PC-3 (cell line): ENCODE results near the gene RAG1. TPM values are rescaled to one million over a fixed set of nuclear protein-coding genes. Genes with fewer than 3 reads are reported as not detected.

ENCODE experiments used
- ATAC-seq: fragments of 200-7000 bp; cut with Tn5 transposase; 2 replicates; pipeline ENCODE4 v1.9.1; 2020; ENCODE audit warnings: mild to moderate bottlenecking, moderate library complexity
- BruUV-seq: library from RNA; stranded (reverse); fragments of 400-500 nt; replicated peaks from 2 replicates; lab custom pipeline; 2021; lab: Mats Ljungman, UMichigan
- CTCF ChIA-PET: fragments of 300-600 bp; sonication (Branson Sonifier 250); formaldehyde crosslinking; loops from one replicate; lab custom pipeline; 2022; ENCODE audit warnings: antibody characterized with exemption; lab: Charles Lee
- POLR2A ChIA-PET: fragments of 300-600 bp; sonication (Branson Sonifier 250); formaldehyde crosslinking; loops from one replicate; lab custom pipeline; 2022; ENCODE audit warnings: antibody characterized with exemption; ENCODE audit not compliant: unreplicated experiment; lab: Charles Lee
- DNase-seq: peaks from one replicate; pipeline ENCODE4 v3.0.0-alpha.2; 2015
- H2AFZ ChIP-seq: fragments of 300-600 bp; sonication (generic); 2 replicates; pipeline ENCODE4 v1.6.0; 2016; ENCODE audit warnings: antibody characterized with exemption, low read length
- H3F3A ChIP-seq: fragments of 300-600 bp; sonication (generic); one replicate; pipeline ENCODE4 v1.6.0; 2017; ENCODE audit warnings: antibody characterized with exemption, low read length, control low read depth, mild to moderate bottlenecking; ENCODE audit not compliant: unreplicated experiment
- H3K27ac ChIP-seq: fragments of 300-600 bp; sonication (generic); 2 replicates; pipeline ENCODE4 v1.5.1; 2016; ENCODE audit warnings: mild to moderate bottlenecking, low read length
- H3K27me3 ChIP-seq: fragments of 300-600 bp; sonication (generic); 2 replicates; pipeline ENCODE4 v1.6.1; 2016; ENCODE audit warnings: low read length, mixed read lengths
- H3K36me3 ChIP-seq: fragments of 300-600 bp; sonication (generic); 2 replicates; pipeline ENCODE4 v1.6.1; 2016; ENCODE audit warnings: low read depth, mixed run types, low read length, mixed read lengths
- H3K4me1 ChIP-seq: fragments of 300-600 bp; sonication (generic); 2 replicates; pipeline ENCODE4 v1.5.1; 2016; ENCODE audit warnings: low read length; ENCODE audit not compliant: insufficient read depth
- H3K4me2 ChIP-seq: fragments of 300-600 bp; sonication (generic); 2 replicates; pipeline ENCODE4 v1.6.0; 2016; ENCODE audit warnings: low read length
- H3K4me3 ChIP-seq: fragments of 300-600 bp; sonication (generic); 2 replicates; pipeline ENCODE4 v1.5.1; 2016; ENCODE audit warnings: mild to moderate bottlenecking, low read length, mixed read lengths
- H3K79me2 ChIP-seq: fragments of 300-600 bp; sonication (generic); 2 replicates; pipeline ENCODE4 v1.6.1; 2017; ENCODE audit warnings: low read length, mixed read lengths
- H3K9ac ChIP-seq: fragments of 300-600 bp; sonication (generic); 2 replicates; pipeline ENCODE4 v1.6.0; 2016; ENCODE audit warnings: mild to moderate bottlenecking, low read length
- H3K9me2 ChIP-seq: fragments of 300-600 bp; sonication (generic); replicated peaks from 2 replicates; pipeline ENCODE4 v1.6.1; 2016; ENCODE audit warnings: mixed run types, low read length, mixed read lengths
- H3K9me3 ChIP-seq: fragments of 300-600 bp; sonication (generic); 2 replicates; pipeline ENCODE4 v1.6.1; 2016; ENCODE audit warnings: low read length, mixed read lengths
- H4K20me1 ChIP-seq: fragments of 300-600 bp; sonication (generic); 2 replicates; pipeline ENCODE4 v1.6.1; 2016; ENCODE audit warnings: low read length, mixed read lengths
- CTCF ChIP-seq: fragments of 300-600 bp; sonication (generic); conservative IDR thresholded peaks from 2 replicates; pipeline ENCODE4 v1.5.1; 2017; ENCODE audit warnings: antibody characterized with exemption, low read depth, mild to moderate bottlenecking, low read length
- EZH2 ChIP-seq: fragments of 300-600 bp; sonication (generic); IDR thresholded peaks from one replicate; pipeline ENCODE4 v1.6.1; 2017; ENCODE audit warnings: antibody characterized with exemption, mild to moderate bottlenecking, low read length; ENCODE audit not compliant: unreplicated experiment
- EZH2phosphoT487 ChIP-seq: fragments of 300-600 bp; sonication (generic); IDR thresholded peaks from 2 replicates; pipeline ENCODE4 v1.6.1; 2018; ENCODE audit warnings: mild to moderate bottlenecking, antibody characterized with exemption, low read length, borderline replicate concordance
- intact Hi-C: fragments of 100-400 bp; cut with micrococcal nuclease; formaldehyde crosslinking; loops from 2 replicates; pipeline ENCODE4 v1.9.0; 2023
- total RNA-seq: library from RNA; depleted of rRNA; stranded (reverse); fragments of >200 nt; gene quantifications from 2 replicates; pipeline ENCODE4 v1.2.3, GENCODE V29; 2014

Gene RAG1
- total RNA-seq, 1 experiment from 2014 or later: 0.15 TPM

DNA sequence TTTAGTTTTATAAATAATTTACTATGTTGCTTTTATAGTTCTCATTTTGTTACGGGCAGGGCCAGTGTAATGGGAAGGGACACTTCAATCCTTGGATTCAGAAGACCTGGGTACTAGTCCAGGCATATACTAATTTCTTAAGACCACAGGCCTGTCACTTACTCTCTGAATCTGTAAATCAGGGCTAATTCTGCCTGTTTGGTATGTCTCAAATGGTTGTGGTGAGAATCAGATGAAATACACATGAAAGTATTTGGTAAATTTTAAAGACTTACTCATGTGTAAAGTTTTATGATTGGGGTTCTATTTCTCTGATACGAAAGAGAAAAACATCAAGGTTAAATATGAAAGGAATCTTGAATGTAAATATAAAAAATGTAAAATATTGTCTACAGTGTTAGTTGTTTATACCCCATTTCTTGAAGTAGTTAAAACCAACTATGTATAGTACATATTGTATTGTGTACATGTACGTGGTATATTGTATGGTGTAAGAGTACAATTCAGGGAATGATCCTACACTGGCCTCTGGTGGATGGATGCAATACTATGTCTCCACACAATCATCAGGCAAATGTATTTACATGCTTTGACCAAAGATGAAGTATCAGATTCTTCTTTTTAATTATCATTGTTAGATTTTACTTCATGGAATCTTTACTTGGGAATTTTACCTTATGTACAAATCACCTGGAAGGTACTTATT lies 54.8 kb downstream of the RAG1 start:
- peak; percentile 48 for DNase-seq
- Histone ChIP-seq H3F3A (no peaks in the 10 kb centered on the region), H3K9me3 (no peaks in the 10 kb centered on the region), H3K27ac (no peak overlapping the region), H3K27me3 (no peaks in the 10 kb centered on the region), H3K9ac (no peak overlapping the region), H3K9me2 (no peaks in the 10 kb centered on the region), H4K20me1 (no peaks in the 10 kb centered on the region), H2AFZ (no peak overlapping the region), H3K36me3 (no peaks in the 10 kb centered on the region), H3K4me2 (no peak overlapping the region), H3K4me3 (no peak overlapping the region), H3K4me1 (no peaks in the 10 kb centered on the region), H3K79me2 (no peaks in the 10 kb centered on the region)
- POLR2A ChIA-PET: no interaction called here
- ATAC-seq: peak; percentile 97
- CTCF ChIA-PET: interaction anchor here (1.0 kb wide), 1 partner anchor 58 kb away, joined by 5 read pairs; no protein-coding TSS in a partner anchor
- no peak for TF ChIP-seq EZH2phosphoT487
- no peak for TF ChIP-seq EZH2
- TF ChIP-seq CTCF: peak; percentile 68
- intact Hi-C loops: loop anchor here (1.0 kb wide), 1 partner anchor 58 kb away; no protein-coding TSS in a partner anchor
- no TSS peak for BruUV-seq

- no peaks in the 10 kb centered on the region for H3K4me1 ChIP-seq
- no peaks in the 10 kb centered on the region for H3K9me3 ChIP-seq
- no peaks in the 10 kb centered on the region for H3F3A ChIP-seq
- H3K9me2 ChIP-seq: no peaks in the 10 kb centered on the region
- no peak overlapping the region for H2AFZ ChIP-seq
- ChIA-PET CTCF (interaction anchor here (1.0 kb wide), 1 partner anchor 59 kb away, joined by 5 read pairs; no protein-coding TSS in a partner anchor), POLR2A (no interaction called here)
- no peak overlapping the region for H3K27ac ChIP-seq
- no peaks in the 10 kb centered on the region for H3K79me2 ChIP-seq
- no peaks in the 10 kb centered on the region for H3K36me3 ChIP-seq
- H4K20me1 ChIP-seq: no peaks in the 10 kb centered on the region
- no peak for TF ChIP-seq EZH2
- no peak for TF ChIP-seq EZH2phosphoT487
- no peak for TF ChIP-seq CTCF
- no peak overlapping the region for H3K4me2 ChIP-seq
- DNase-seq (no peak), ATAC-seq (no peak)
- H3K4me3 ChIP-seq: no peak overlapping the region
- H3K27me3 ChIP-seq: no peaks in the 10 kb centered on the region
- H3K9ac ChIP-seq: no peak overlapping the region
- no TSS peak for BruUV-seq
- intact Hi-C loops: no loop called here
These were observed 55.7 kb downstream of the RAG1 start for GRCh38 chr11:36623494-36623893.

DNA sequence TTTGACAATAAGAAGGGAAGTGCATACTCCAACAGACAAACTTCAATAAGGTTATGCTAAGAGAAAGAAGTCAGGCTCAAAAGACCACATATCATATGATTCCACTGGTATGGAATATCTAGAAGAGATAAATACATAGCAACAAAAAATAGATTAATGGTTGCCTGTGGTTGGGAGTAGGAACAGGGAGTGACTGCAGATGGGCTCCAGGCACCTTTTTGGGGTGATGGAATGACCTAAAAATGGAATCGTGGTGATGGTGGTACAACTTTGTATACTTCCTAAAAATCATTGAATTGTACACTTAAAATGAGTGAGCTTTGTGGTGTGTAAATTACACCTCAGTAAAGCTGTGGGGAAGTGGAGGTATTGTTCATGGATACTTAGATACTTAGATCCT lies 59.2 kb downstream of the RAG1 start:
- Histone ChIP-seq H3K9ac (no peak overlapping the region), H3K9me3 (no peaks in the 10 kb centered on the region), H3F3A (no peaks in the 10 kb centered on the region), H3K4me1 (no peaks in the 10 kb centered on the region), H3K4me3 (no peak overlapping the region), H3K79me2 (no peaks in the 10 kb centered on the region), H3K27ac (no peak overlapping the region), H4K20me1 (no peaks in the 10 kb centered on the region), H3K4me2 (no peak overlapping the region), H3K36me3 (no peaks in the 10 kb centered on the region), H3K9me2 (no peaks in the 10 kb centered on the region), H3K27me3 (no peaks in the 10 kb centered on the region), H2AFZ (no peak overlapping the region)
- no peak for TF ChIP-seq EZH2phosphoT487
- no peak for TF ChIP-seq EZH2
- TF ChIP-seq CTCF: no peak
- ChIA-PET POLR2A (no interaction called here), CTCF (no interaction called here)
- BruUV-seq: no TSS peak
- intact Hi-C loops: no loop called here
- ATAC-seq: no peak
- no peak for DNase-seq
